ENCODE results near the gene ALOX5AP.

- TF ChIP-seq CTCF (IDR thresholded peaks at IDR 0.05) (no peak), POLR2A (IDR thresholded peaks at IDR 0.05; ENCODE audit: low read depth) (no peak), POLR2AphosphoS5 (IDR thresholded peaks at IDR 0.05) (no peak), EP300 (IDR thresholded peaks at IDR 0.05) (no peak)
Observed at GRCh38 chr13:30790592-30790991, 55.2 kb downstream of the ALOX5AP start.
